HFFc6 (cell line): ENCODE measurements around the gene TEC. TPM values are rescaled to one million over a fixed set of nuclear protein-coding genes. Genes with fewer than 3 reads are reported as not detected.
"Not testable (repeated sequence)": the region's sequence is repeated elsewhere in the genome, so short reads cannot be mapped to it uniquely, and the experiment has no call there.

Source experiments
- DNase-seq: peaks from one replicate; pipeline ENCODE4 v3.0.0-alpha.2; 2018
- H3K27ac Mint-ChIP-seq: 2 replicates; pipeline ENCODE4 v1.8.0; 2020; ENCODE audit warnings: mild to moderate bottlenecking, mixed read lengths
- H3K27me3 Mint-ChIP-seq: 2 replicates; pipeline ENCODE4 v1.8.0; 2021; ENCODE audit warnings: mild to moderate bottlenecking, moderate library complexity, mixed read lengths; ENCODE audit not compliant: insufficient read depth
- H3K36me3 Mint-ChIP-seq: 2 replicates; pipeline ENCODE4 v1.8.0; 2021; ENCODE audit warnings: low read depth, mixed read lengths
- H3K4me1 Mint-ChIP-seq: 2 replicates; pipeline ENCODE4 v1.8.0; 2020; ENCODE audit warnings: low read depth, mixed read lengths
- H3K4me3 Mint-ChIP-seq: 2 replicates; pipeline ENCODE4 v1.8.0; 2020; ENCODE audit warnings: mild to moderate bottlenecking, moderate library complexity, mixed read lengths
- H3K9me3 Mint-ChIP-seq: 2 replicates; pipeline ENCODE4 v1.8.0; 2020; ENCODE audit warnings: mild to moderate bottlenecking, mixed read lengths
- CTCF ChIP-seq: fragments of 200-600 bp; sonication (generic); IDR thresholded peaks from 2 replicates; pipeline ENCODE4 v1.5.0; 2021; ENCODE audit warnings: antibody characterized with exemption, mild to moderate bottlenecking
- total RNA-seq, 6 experiments: library from RNA; stranded (reverse); fragmentation: NEBNext Ultra II Directional; extraction: Animal tissue kit (Norgen Biotek cat#: 25700); gene quantifications; 2 replicates in 1 of 6; 3 replicates in 5 of 6; pipeline ENCODE4 v1.2.3, GENCODE V29; 2021

TEC gene
- total RNA-seq, 6 experiments from 2014 or later: 0.23 TPM; not detected in 5

- Mint-ChIP-seq H3K36me3 (no peaks in the 10 kb centered on the region), H3K4me3 (no peak overlapping the region), H3K27ac (no peak overlapping the region), H3K9me3 (no peaks in the 10 kb centered on the region), H3K27me3 (peaks cover 2% of the 10 kb centered on the region; the same call in 1 of the 2 replicates), H3K4me1 (no peaks in the 10 kb centered on the region)
- TF ChIP-seq CTCF: no peak
- no peak for DNase-seq
Measured at GRCh38 chr4:48189731-48190130, 79.9 kb downstream of the TEC start.

- H3K4me1 Mint-ChIP-seq: no peaks in the 10 kb centered on the region
- H3K27me3 Mint-ChIP-seq: peaks cover 4% of the 10 kb centered on the region; the same call in 1 of the 2 replicates
- no peak for TF ChIP-seq CTCF
- H3K36me3 Mint-ChIP-seq: no peaks in the 10 kb centered on the region
- H3K9me3 Mint-ChIP-seq: no peaks in the 10 kb centered on the region
- no peak overlapping the region for H3K27ac Mint-ChIP-seq
- no peak for DNase-seq
- no peak overlapping the region for H3K4me3 Mint-ChIP-seq
Measured at GRCh38 chr4:48188390-48188789, 81.2 kb downstream of the TEC start.

GRCh38 chr4:48187813-48188212 lies 81.8 kb downstream of the TEC start:
- Mint-ChIP-seq H3K27ac (no peak overlapping the region), H3K4me3 (no peak overlapping the region), H3K4me1 (no peaks in the 10 kb centered on the region), H3K9me3 (no peaks in the 10 kb centered on the region), H3K36me3 (no peaks in the 10 kb centered on the region), H3K27me3 (peaks cover 4% of the 10 kb centered on the region; the same call in 1 of the 2 replicates)
- no peak for DNase-seq
- no peak for TF ChIP-seq CTCF

- H3K9me3 Mint-ChIP-seq, DNase-seq, H3K4me3 Mint-ChIP-seq, H3K4me1 Mint-ChIP-seq, H3K27ac Mint-ChIP-seq, H3K36me3 Mint-ChIP-seq, H3K27me3 Mint-ChIP-seq: not testable (repeated sequence)
Measured at GRCh38 chr4:48187066-48187465, 82.6 kb downstream of the TEC start.

GRCh38 chr4:48186394-48186793 lies 83.2 kb downstream of the TEC start:
- not testable (repeated sequence) for H3K27ac Mint-ChIP-seq, H3K4me3 Mint-ChIP-seq, H3K4me1 Mint-ChIP-seq, H3K36me3 Mint-ChIP-seq, DNase-seq, H3K27me3 Mint-ChIP-seq, H3K9me3 Mint-ChIP-seq

- no peaks in the 10 kb centered on the region for H3K9me3 Mint-ChIP-seq
- H3K4me1 Mint-ChIP-seq: no peaks in the 10 kb centered on the region
- peaks cover 9% of the 10 kb centered on the region for H3K27me3 Mint-ChIP-seq
- H3K4me3 Mint-ChIP-seq: no peak overlapping the region
- TF ChIP-seq CTCF: no peak
- no peaks in the 10 kb centered on the region for H3K36me3 Mint-ChIP-seq
- DNase-seq: no peak
- H3K27ac Mint-ChIP-seq: no peak overlapping the region
Measured at GRCh38 chr4:48184882-48185281, 84.8 kb downstream of the TEC start.

GRCh38 chr4:48180234-48180633 lies 89.4 kb downstream of the TEC start:
- H3K27ac Mint-ChIP-seq: no peak overlapping the region
- H3K4me1 Mint-ChIP-seq: peaks cover 6% of the 10 kb centered on the region; the same call in 1 of the 2 replicates
- peaks cover 15% of the 10 kb centered on the region for H3K27me3 Mint-ChIP-seq
- no peak for DNase-seq
- H3K4me3 Mint-ChIP-seq: no peak overlapping the region
- no peaks in the 10 kb centered on the region for H3K36me3 Mint-ChIP-seq
- TF ChIP-seq CTCF: no peak
- H3K9me3 Mint-ChIP-seq: no peaks in the 10 kb centered on the region
